Mesenchymal stem cell (in vitro differentiated cells and primary cell): ENCODE results near the gene KASH5.

Experiments used
- DNase-seq: peaks from one replicate; pipeline ENCODE4 v3.0.0-alpha.2; 2013
- H2AFZ ChIP-seq: one replicate; pipeline ENCODE4 v1.6.1; 2013; ENCODE audit warnings: low read depth, mild to moderate bottlenecking, control low read depth, inconsistent platforms, low read length, moderate library complexity
- H2AK5ac ChIP-seq: 2 replicates; pipeline ENCODE4 v1.6.1; 2013; ENCODE audit warnings: low read length, moderate library complexity, mild to moderate bottlenecking, inconsistent platforms; ENCODE audit not compliant: severe bottlenecking
- H2BK120ac ChIP-seq: one replicate; pipeline ENCODE4 v1.6.1; 2013; ENCODE audit warnings: low read depth, mild to moderate bottlenecking, inconsistent platforms, low read length, moderate library complexity
- H2BK12ac ChIP-seq, 2 experiments: one replicate each; pipeline ENCODE4 v1.6.1; 2013; ENCODE audit warnings: inconsistent platforms in 2 of 2, low read length in 2 of 2, mild to moderate bottlenecking in 2 of 2, moderate library complexity in 2 of 2, control low read depth in 1 of 2
- H2BK15ac ChIP-seq: one replicate; pipeline ENCODE4 v1.6.1; 2013; ENCODE audit warnings: mild to moderate bottlenecking, low read depth, inconsistent platforms; ENCODE audit not compliant: poor library complexity, severe bottlenecking
- H2BK5ac ChIP-seq: 2 replicates; pipeline ENCODE4 v1.6.1; 2013; ENCODE audit warnings: low read depth, mild to moderate bottlenecking, low read length, control low read depth, inconsistent platforms; ENCODE audit not compliant: poor library complexity, severe bottlenecking
- H3K14ac ChIP-seq, 2 experiments: one replicate each; pipeline ENCODE4 v1.6.1; 2013; ENCODE audit warnings: inconsistent platforms in 2 of 2, low read length in 2 of 2, control low read depth in 1 of 2, mild to moderate bottlenecking in 1 of 2, moderate library complexity in 1 of 2
- H3K18ac ChIP-seq, 2 experiments: one replicate each; pipeline ENCODE4 v1.6.1; 2013; ENCODE audit warnings: inconsistent platforms in 2 of 2, low read length in 2 of 2, control low read depth in 1 of 2, low read depth in 1 of 2, mild to moderate bottlenecking in 1 of 2
- H3K23ac ChIP-seq, 2 experiments: one replicate each; pipeline ENCODE4 v1.6.1; 2013; ENCODE audit warnings: inconsistent platforms in 2 of 2, low read length in 2 of 2, mild to moderate bottlenecking in 2 of 2, moderate library complexity in 2 of 2, control low read depth in 1 of 2
- H3K27ac ChIP-seq: 2 replicates; pipeline ENCODE4 v1.5.1; 2013; ENCODE audit warnings: mild to moderate bottlenecking, moderate library complexity, low read length, control low read depth, inconsistent platforms; ENCODE audit not compliant: poor library complexity, severe bottlenecking
- H3K27me3 ChIP-seq, 2 experiments: 2 replicates each; pipeline versions ENCODE4 v1.6.1 to v1.7.0; 2013; ENCODE audit warnings: low read length in 2 of 2, mild to moderate bottlenecking in 2 of 2, moderate library complexity in 2 of 2, control low read depth in 1 of 2, inconsistent platforms in 1 of 2; ENCODE audit not compliant: control insufficient read depth in 1 of 2, insufficient read depth in 1 of 2
- H3K36me3 ChIP-seq, 2 experiments: 2 replicates each; pipeline versions ENCODE4 v1.6.1 to v1.7.0; 2013; ENCODE audit warnings: low read length in 2 of 2, control low read depth in 1 of 2, inconsistent platforms in 1 of 2, low read depth in 1 of 2, mild to moderate bottlenecking in 1 of 2; ENCODE audit not compliant: insufficient read depth in 2 of 2, control insufficient read depth in 1 of 2
- H3K4ac ChIP-seq, 2 experiments: one replicate each; pipeline ENCODE4 v1.6.1; 2013; ENCODE audit warnings: inconsistent platforms in 2 of 2, low read length in 2 of 2, mild to moderate bottlenecking in 2 of 2, moderate library complexity in 2 of 2, control low read depth in 1 of 2, low read depth in 1 of 2
- H3K4me1 ChIP-seq: 2 replicates; pipeline ENCODE4 v1.6.1; 2013; ENCODE audit warnings: low read depth, low read length, control low read depth; ENCODE audit not compliant: control insufficient read depth, insufficient read depth
- H3K4me2 ChIP-seq: 2 replicates; pipeline ENCODE4 v1.6.1; 2013; ENCODE audit warnings: low read length, mild to moderate bottlenecking, inconsistent platforms; ENCODE audit not compliant: poor library complexity, severe bottlenecking
- H3K4me3 ChIP-seq, 2 experiments: 2 replicates each; pipeline versions ENCODE4 v1.5.1 to v1.7.0; 2013; ENCODE audit warnings: low read length in 2 of 2, mild to moderate bottlenecking in 2 of 2, control low read depth in 1 of 2, low read depth in 1 of 2; ENCODE audit not compliant: insufficient read depth in 1 of 2
- H3K79me1 ChIP-seq: replicated peaks from 2 replicates; pipeline ENCODE4 v1.6.1; 2013; ENCODE audit warnings: mild to moderate bottlenecking, control low read depth, low read length, inconsistent platforms; ENCODE audit not compliant: poor library complexity, severe bottlenecking
- H3K9ac ChIP-seq: 2 replicates; pipeline ENCODE4 v1.7.0; 2013; ENCODE audit warnings: mild to moderate bottlenecking, low read length, moderate library complexity
- H3K9me3 ChIP-seq: 2 replicates; pipeline ENCODE4 v1.7.0; 2013; ENCODE audit warnings: mild to moderate bottlenecking, low read length; ENCODE audit not compliant: control insufficient read depth
- H4K8ac ChIP-seq: one replicate; pipeline ENCODE4 v1.6.1; 2013; ENCODE audit warnings: inconsistent platforms, mild to moderate bottlenecking, low read length, moderate library complexity
- H4K91ac ChIP-seq: one replicate; pipeline ENCODE4 v1.6.1; 2013; ENCODE audit warnings: mild to moderate bottlenecking, low read length, inconsistent platforms
- WGBS: methylation state at CpG from one replicate; pipeline ENCODE4 v1.1.7; 2013; ENCODE audit warnings: mixed read lengths; 5-methylcytosine and 5-hydroxymethylcytosine counted together

KASH5 gene

GRCh38 chr19:49378512-49378911 is 9.5 kb upstream of the KASH5 start:
- H4K8ac ChIP-seq = no peak overlapping the region

GRCh38 chr19:49380391-49380790 is 7.7 kb upstream of the KASH5 start:
- H2AK5ac ChIP-seq = no peak overlapping the region
- no peak overlapping the region for H3K4ac ChIP-seq
- no peak overlapping the region for H2BK15ac ChIP-seq
- no peak overlapping the region for H2BK120ac ChIP-seq
- no peak overlapping the region for H3K4me3 ChIP-seq
- no peak for DNase-seq
- no peak overlapping the region for H4K8ac ChIP-seq
- no peak overlapping the region for H3K23ac ChIP-seq
- no peak overlapping the region for H3K9ac ChIP-seq
- no peak overlapping the region for H3K4me2 ChIP-seq
- 71% methylated on average over 1 of the region's 3 CpGs for WGBS
- H3K27me3 ChIP-seq = peaks cover 9 to 10% of the 10 kb centered on the region in 2 experiments
- no peak overlapping the region for H3K27ac ChIP-seq
- H2BK12ac ChIP-seq = no peak overlapping the region
- no peak overlapping the region for H2AFZ ChIP-seq
- H3K4me1 ChIP-seq = no peaks in the 10 kb centered on the region
- H3K79me1 ChIP-seq = no peaks in the 10 kb centered on the region
- H3K18ac ChIP-seq = no peak overlapping the region
- H4K91ac ChIP-seq = no peak overlapping the region
- H3K14ac ChIP-seq = no peak overlapping the region
- peaks cover 22% of the 10 kb centered on the region for H3K9me3 ChIP-seq
- H3K36me3 ChIP-seq = no peaks in the 10 kb centered on the region
- no peak overlapping the region for H2BK5ac ChIP-seq

More at GRCh38 chr19:49378512-49378911, 9.5 kb upstream of the KASH5 start:
- Histone ChIP-seq H2BK120ac (no peak overlapping the region), H2AFZ (no peak overlapping the region), H3K27me3 (peaks cover 11 to 14% of the 10 kb centered on the region in 2 experiments), H3K18ac (no peak overlapping the region), H3K4me2 (no peak overlapping the region), H2BK5ac (no peak overlapping the region), H3K4me3 (no peak overlapping the region), H3K27ac (no peak overlapping the region), H4K91ac (no peak overlapping the region), H3K36me3 (no peaks in the 10 kb centered on the region), H3K9me3 (peaks cover 17% of the 10 kb centered on the region), H2BK12ac (no peak overlapping the region), H3K23ac (no peak overlapping the region), H2BK15ac (no peak overlapping the region), H3K4ac (no peak overlapping the region), H2AK5ac (no peak overlapping the region), H3K4me1 (no peaks in the 10 kb centered on the region), H3K14ac (no peak overlapping the region), H3K79me1 (no peaks in the 10 kb centered on the region), H3K9ac (no peak overlapping the region)
- 62% methylated on average over 3 of the region's 3 CpGs for WGBS
- no peak for DNase-seq

GRCh38 chr19:49382639-49383038 is 5.4 kb upstream of the KASH5 start:
- no peak for DNase-seq
- Histone ChIP-seq H3K4me1 (no peaks in the 10 kb centered on the region), H3K14ac (no peak overlapping the region), H2BK15ac (no peak overlapping the region), H3K27ac (no peak overlapping the region), H3K9ac (no peak overlapping the region), H4K8ac (no peak overlapping the region), H3K27me3 (peaks cover 0 to 3% of the 10 kb centered on the region in 2 experiments), H3K23ac (no peak overlapping the region), H3K36me3 (no peaks in the 10 kb centered on the region), H3K9me3 (peaks cover 22% of the 10 kb centered on the region), H2AK5ac (no peak overlapping the region), H2BK5ac (no peak overlapping the region), H3K4ac (no peak overlapping the region), H4K91ac (no peak overlapping the region), H2BK120ac (no peak overlapping the region), H3K79me1 (no peaks in the 10 kb centered on the region), H3K4me2 (no peak overlapping the region), H2BK12ac (no peak overlapping the region), H2AFZ (no peak overlapping the region), H3K4me3 (peak overlapping the region in 1 of 2 experiments; percentile 33), H3K18ac (no peak overlapping the region)
- 91% methylated on average over 2 of the region's 5 CpGs for WGBS

DNA sequence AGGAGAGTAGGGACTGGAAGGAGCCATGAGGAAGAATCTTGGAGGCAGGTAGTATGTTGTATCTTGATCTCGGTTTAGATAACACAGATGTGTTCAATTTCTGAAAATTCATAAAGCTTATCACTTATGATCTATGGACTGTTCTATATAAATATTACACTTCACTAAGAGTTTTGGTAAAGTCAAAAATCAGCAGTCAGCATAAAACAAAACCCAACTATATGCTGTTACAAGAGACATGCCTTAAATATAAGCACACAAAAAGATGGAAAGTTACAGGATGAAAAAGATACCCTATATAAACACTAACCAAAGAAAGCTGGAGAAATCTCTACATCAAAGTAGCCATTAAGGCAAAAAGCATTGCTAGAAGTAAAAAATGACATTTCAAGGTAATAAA is 4.5 kb upstream of the KASH5 start:
- no peak overlapping the region for H2BK5ac ChIP-seq
- no peak overlapping the region for H3K23ac ChIP-seq
- no peak overlapping the region for H3K9ac ChIP-seq
- DNase-seq = no peak
- H2AK5ac ChIP-seq = no peak overlapping the region
- no peak overlapping the region for H2AFZ ChIP-seq
- WGBS = no CpG with 5 or more reads among the region's 1 CpG
- peaks cover under 1 to 3% of the 10 kb centered on the region in 2 experiments for H3K27me3 ChIP-seq
- no peak overlapping the region for H3K4me3 ChIP-seq
- no peak overlapping the region for H3K14ac ChIP-seq
- peaks cover 1% of the 10 kb centered on the region for H3K4me1 ChIP-seq
- no peak overlapping the region for H4K91ac ChIP-seq
- no peak overlapping the region for H2BK120ac ChIP-seq
- no peaks in the 10 kb centered on the region for H3K36me3 ChIP-seq
- H3K79me1 ChIP-seq = no peaks in the 10 kb centered on the region
- no peak overlapping the region for H2BK15ac ChIP-seq
- no peak overlapping the region for H3K4me2 ChIP-seq
- H3K9me3 ChIP-seq = peaks cover 22% of the 10 kb centered on the region
- H3K4ac ChIP-seq = no peak overlapping the region
- no peak overlapping the region for H3K18ac ChIP-seq
- H2BK12ac ChIP-seq = no peak overlapping the region
- H4K8ac ChIP-seq = no peak overlapping the region
- H3K27ac ChIP-seq = no peak overlapping the region
